ENCODE results near the gene WDPCP.
"Not testable (repeated sequence)": the region's sequence is repeated elsewhere in the genome, so short reads cannot be mapped to it uniquely, and the experiment has no call there.

WDPCP gene

DNA sequence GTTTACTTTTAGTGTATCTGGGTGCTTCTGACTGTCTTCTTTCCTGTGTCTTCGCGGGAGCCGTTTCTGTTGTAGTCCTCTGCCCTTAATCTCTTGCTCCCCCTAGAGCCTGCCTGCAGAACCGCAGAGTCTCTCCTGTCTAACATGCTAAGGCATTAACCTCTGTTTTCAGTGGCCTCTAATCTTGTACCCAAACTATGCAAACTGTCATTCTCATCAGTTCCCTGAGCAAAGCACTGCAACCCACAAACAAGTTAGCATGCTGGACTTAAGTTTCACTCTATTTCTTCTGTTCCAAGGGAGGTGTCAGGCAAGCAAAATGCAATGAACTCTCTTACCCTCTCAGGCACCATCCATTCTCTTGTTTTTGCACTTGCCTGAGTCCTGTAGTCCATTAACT is 399.3 kb downstream of the WDPCP start:
- H3K4me3 ChIP-seq (ENCODE audit: low read depth in 1 of 2, low read length in 1 of 2): no peak overlapping the region
- H3K27me3 ChIP-seq: no peaks in the 10 kb centered on the region
- TF ChIP-seq, protein P1, sequence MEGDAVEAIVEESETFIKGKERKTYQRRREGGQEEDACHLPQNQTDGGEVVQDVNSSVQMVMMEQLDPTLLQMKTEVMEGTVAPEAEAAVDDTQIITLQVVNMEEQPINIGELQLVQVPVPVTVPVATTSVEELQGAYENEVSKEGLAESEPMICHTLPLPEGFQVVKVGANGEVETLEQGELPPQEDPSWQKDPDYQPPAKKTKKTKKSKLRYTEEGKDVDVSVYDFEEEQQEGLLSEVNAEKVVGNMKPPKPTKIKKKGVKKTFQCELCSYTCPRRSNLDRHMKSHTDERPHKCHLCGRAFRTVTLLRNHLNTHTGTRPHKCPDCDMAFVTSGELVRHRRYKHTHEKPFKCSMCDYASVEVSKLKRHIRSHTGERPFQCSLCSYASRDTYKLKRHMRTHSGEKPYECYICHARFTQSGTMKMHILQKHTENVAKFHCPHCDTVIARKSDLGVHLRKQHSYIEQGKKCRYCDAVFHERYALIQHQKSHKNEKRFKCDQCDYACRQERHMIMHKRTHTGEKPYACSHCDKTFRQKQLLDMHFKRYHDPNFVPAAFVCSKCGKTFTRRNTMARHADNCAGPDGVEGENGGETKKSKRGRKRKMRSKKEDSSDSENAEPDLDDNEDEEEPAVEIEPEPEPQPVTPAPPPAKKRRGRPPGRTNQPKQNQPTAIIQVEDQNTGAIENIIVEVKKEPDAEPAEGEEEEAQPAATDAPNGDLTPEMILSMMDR (IDR thresholded peaks at IDR 0.05): no peak
- H3K36me3 ChIP-seq: no peaks in the 10 kb centered on the region
- no peak overlapping the region for H3K27ac ChIP-seq
- H3K4me1 ChIP-seq (ENCODE audit: control insufficient read depth in 1 of 2, insufficient read depth in 1 of 2, low read depth in 1 of 2, low read length in 1 of 2): no peaks in the 10 kb centered on the region
- H3K9me3 ChIP-seq: no peaks in the 10 kb centered on the region

DNA sequence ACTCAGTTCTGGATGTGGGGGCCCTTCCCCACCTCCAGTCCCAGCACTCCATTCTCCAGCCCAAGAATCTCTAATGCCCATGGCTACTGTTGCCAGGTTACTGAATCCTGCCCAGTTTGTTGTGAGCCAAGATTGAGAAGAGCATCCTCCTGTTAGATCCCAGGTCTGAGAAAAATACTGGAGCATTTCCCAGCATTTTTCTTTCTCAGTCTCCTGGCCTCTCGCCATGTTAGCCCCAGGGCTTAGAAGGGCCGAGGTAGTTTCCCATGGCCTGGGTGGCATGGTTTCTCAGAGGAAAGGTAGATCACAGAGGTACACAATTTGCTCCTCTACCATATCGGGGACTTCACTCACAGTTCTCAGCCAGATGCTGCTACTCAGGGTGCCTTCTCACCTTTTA is 401.9 kb downstream of the WDPCP start:
- Histone ChIP-seq H3K27me3 (no peaks in the 10 kb centered on the region), H3K4me3 (ENCODE audit: low read depth in 1 of 2, low read length in 1 of 2) (no peak overlapping the region), H3K4me1 (ENCODE audit: control insufficient read depth in 1 of 2, insufficient read depth in 1 of 2, low read depth in 1 of 2, low read length in 1 of 2) (no peaks in the 10 kb centered on the region), H3K27ac (no peak overlapping the region), H3K9me3 (no peaks in the 10 kb centered on the region), H3K36me3 (no peaks in the 10 kb centered on the region)
- TF ChIP-seq, protein P1 (IDR thresholded peaks at IDR 0.05): no peak

DNA sequence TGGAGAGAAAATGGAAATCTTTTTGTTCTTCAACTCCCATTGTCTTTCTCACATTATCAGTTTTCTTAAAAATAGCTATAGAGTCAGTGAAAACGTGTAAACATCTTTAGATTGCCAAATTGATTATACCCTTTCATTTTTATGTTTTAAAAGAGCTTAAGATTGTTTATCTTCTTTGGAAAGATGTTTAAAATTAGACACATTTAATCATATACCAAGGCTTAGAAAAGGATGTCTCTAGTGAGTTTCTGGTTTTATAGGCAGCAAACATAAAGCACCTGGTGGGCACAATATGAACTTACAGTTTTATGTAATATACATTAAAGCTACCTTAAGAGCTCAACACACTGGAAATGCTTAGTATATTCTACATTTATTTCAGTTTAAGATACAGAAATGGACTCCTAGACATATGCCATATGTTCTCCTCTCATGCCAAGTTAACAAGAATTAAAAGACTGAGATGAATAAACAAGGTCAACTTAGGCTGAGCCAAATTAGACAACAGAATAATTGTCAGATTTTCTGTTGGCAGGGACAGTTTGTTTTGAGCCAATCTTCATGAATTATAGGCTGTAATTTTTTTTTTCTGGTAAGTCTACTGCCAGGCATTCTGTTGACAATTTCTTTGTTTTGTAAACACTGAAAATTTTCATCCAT is 425.0 kb downstream of the WDPCP start:
- Histone ChIP-seq H3K27me3 (no peaks in the 10 kb centered on the region), H3K4me3 (ENCODE audit: low read depth in 1 of 2, low read length in 1 of 2) (no peak overlapping the region), H3K4me1 (ENCODE audit: control insufficient read depth in 1 of 2, insufficient read depth in 1 of 2, low read depth in 1 of 2, low read length in 1 of 2) (no peaks in the 10 kb centered on the region), H3K36me3 (no peaks in the 10 kb centered on the region), H3K9me3 (no peaks in the 10 kb centered on the region), H3K27ac (no peak overlapping the region)
- TF ChIP-seq, protein P1 (IDR thresholded peaks at IDR 0.05): no peak

DNA sequence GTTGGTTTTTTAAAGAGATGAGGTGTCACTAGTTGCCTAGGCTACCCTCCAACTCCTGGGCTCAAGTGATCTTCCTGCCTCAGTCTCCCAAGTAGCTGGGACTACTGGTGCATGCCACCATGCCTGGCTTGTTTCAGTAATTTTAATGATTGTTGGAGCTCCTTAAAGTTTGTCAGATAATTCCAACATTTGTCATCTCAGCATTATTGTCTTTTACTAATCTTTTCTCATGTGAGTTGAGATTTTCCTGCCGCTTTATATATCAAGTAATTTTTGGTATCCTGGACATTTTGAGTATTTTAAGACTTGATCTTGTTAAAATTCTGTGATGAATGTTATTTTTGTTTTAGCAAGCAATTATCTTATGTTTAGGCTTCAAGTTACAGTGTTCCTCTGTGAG is 429.0 kb downstream of the WDPCP start:
- no peak overlapping the region for H3K4me3 ChIP-seq (ENCODE audit: low read depth in 1 of 2, low read length in 1 of 2)
- no peaks in the 10 kb centered on the region for H3K9me3 ChIP-seq
- no peaks in the 10 kb centered on the region for H3K27me3 ChIP-seq
- no peaks in the 10 kb centered on the region for H3K4me1 ChIP-seq (ENCODE audit: control insufficient read depth in 1 of 2, insufficient read depth in 1 of 2, low read depth in 1 of 2, low read length in 1 of 2)
- TF ChIP-seq, protein P1 (IDR thresholded peaks at IDR 0.05): no peak
- no peaks in the 10 kb centered on the region for H3K36me3 ChIP-seq
- H3K27ac ChIP-seq: no peak overlapping the region

DNA sequence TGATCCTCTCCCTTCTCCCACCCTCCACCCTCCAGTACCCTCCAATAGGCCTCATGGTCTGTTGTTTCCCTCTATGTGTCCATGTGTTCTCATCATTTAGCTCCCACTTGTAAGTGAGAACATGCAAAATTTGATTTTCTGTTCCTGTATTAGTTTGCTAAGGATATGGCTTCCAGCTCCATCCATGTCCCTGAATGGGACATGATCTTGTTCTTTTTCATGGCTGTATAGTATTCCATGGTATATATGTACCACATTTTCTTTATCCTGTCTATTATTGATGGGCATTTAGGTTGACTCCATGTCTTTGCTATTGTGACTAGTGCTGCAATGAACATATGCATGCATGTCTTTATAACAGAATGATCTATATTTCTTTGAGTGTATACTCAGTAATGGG is 451.6 kb downstream of the WDPCP start:
- not testable (repeated sequence) for H3K27me3 ChIP-seq; H3K4me3 ChIP-seq (ENCODE audit: low read depth in 1 of 2, low read length in 1 of 2); H3K4me1 ChIP-seq (ENCODE audit: control insufficient read depth in 1 of 2, insufficient read depth in 1 of 2, low read depth in 1 of 2, low read length in 1 of 2); H3K36me3 ChIP-seq; H3K9me3 ChIP-seq; H3K27ac ChIP-seq

DNA sequence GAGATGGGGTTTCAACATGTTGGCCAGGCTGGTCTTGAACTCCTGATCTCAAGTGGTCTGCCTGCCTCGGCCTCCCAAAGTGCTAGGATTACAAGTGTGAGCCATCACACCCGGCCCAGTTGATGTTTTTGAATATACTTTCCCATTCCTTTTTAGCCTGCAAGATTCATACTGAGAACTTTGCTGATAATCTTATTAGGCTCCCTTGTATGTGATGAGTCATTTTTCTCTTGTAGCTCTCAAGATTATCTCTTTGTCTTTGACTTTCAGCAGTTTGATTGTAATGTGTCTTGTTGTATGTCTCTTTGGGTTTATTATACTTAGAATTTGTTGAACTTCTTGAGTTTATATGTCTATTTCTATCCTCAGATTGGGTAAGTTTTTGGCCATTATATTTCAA is 456.3 kb downstream of the WDPCP start:
- Histone ChIP-seq H3K27ac (no peak overlapping the region), H3K9me3 (no peaks in the 10 kb centered on the region), H3K4me1 (ENCODE audit: control insufficient read depth in 1 of 2, insufficient read depth in 1 of 2, low read depth in 1 of 2, low read length in 1 of 2) (no peaks in the 10 kb centered on the region), H3K4me3 (ENCODE audit: low read depth in 1 of 2, low read length in 1 of 2) (no peak overlapping the region), H3K36me3 (no peaks in the 10 kb centered on the region), H3K27me3 (no peaks in the 10 kb centered on the region)
- TF ChIP-seq, protein P1 (IDR thresholded peaks at IDR 0.05): no peak
